ENCODE measurements around the gene TEX14. TPM values are rescaled to one million over a fixed set of nuclear protein-coding genes. Genes with fewer than 3 reads are reported as not detected.
A peak's percentile ranks its signal among the peaks of the same experiment; 100 is the strongest.

The TEX14 gene
- total RNA-seq, 1 donor from 2014 or later, result 0.34 TPM

GRCh38 chr17:58580671-58581070 is 111.2 kb downstream of the TEX14 start:
- no peaks in the 10 kb centered on the region for H3K4me1 Mint-ChIP-seq
- no peak overlapping the region for H3K27ac Mint-ChIP-seq
- no peak for TF ChIP-seq CTCF (IDR thresholded peaks at IDR 0.05; ENCODE audit: unreplicated experiment)
- DNase-seq (ENCODE audit: low spot score in 2 of 2, unreplicated experiment in 2 of 2), result no peak
- H3K27me3 Mint-ChIP-seq (ENCODE audit: low read depth), result peaks cover under 1% of the 10 kb centered on the region
- H3K36me3 Mint-ChIP-seq, result no peaks in the 10 kb centered on the region
- no peaks in the 10 kb centered on the region for H3K9me3 Mint-ChIP-seq
- H3K4me3 Mint-ChIP-seq, result no peak overlapping the region

- H3K27ac Mint-ChIP-seq, result no peak overlapping the region
- no peak overlapping the region for H3K4me3 Mint-ChIP-seq
- H3K27me3 Mint-ChIP-seq (ENCODE audit: low read depth), result no peaks in the 10 kb centered on the region
- no peaks in the 10 kb centered on the region for H3K36me3 Mint-ChIP-seq
- peak; percentile 49 for TF ChIP-seq CTCF (IDR thresholded peaks at IDR 0.05; ENCODE audit: unreplicated experiment)
- DNase-seq (ENCODE audit: low spot score in 2 of 2, unreplicated experiment in 2 of 2), result peak in 1 of 2 experiments; percentile 24
- no peaks in the 10 kb centered on the region for H3K9me3 Mint-ChIP-seq
- no peaks in the 10 kb centered on the region for H3K4me1 Mint-ChIP-seq
Observed at GRCh38 chr17:58577696-58578095, 114.1 kb downstream of the TEX14 start.

- no peaks in the 10 kb centered on the region for H3K9me3 Mint-ChIP-seq
- no peaks in the 10 kb centered on the region for H3K36me3 Mint-ChIP-seq
- H3K27me3 Mint-ChIP-seq (ENCODE audit: low read depth), result no peaks in the 10 kb centered on the region
- peaks cover under 1% of the 10 kb centered on the region for H3K4me1 Mint-ChIP-seq
- no peak for TF ChIP-seq CTCF (IDR thresholded peaks at IDR 0.05; ENCODE audit: unreplicated experiment)
- no peak overlapping the region for H3K4me3 Mint-ChIP-seq
- no peak overlapping the region for H3K27ac Mint-ChIP-seq
- no peak for DNase-seq (ENCODE audit: low spot score in 2 of 2, unreplicated experiment in 2 of 2)
Observed at GRCh38 chr17:58576679-58577367, 115.0 kb downstream of the TEX14 start.

- H3K27me3 Mint-ChIP-seq (ENCODE audit: low read depth), result no peaks in the 10 kb centered on the region
- peaks cover 5% of the 10 kb centered on the region for H3K4me1 Mint-ChIP-seq
- no peak overlapping the region for H3K27ac Mint-ChIP-seq
- no peak for TF ChIP-seq CTCF (IDR thresholded peaks at IDR 0.05; ENCODE audit: unreplicated experiment)
- DNase-seq (ENCODE audit: low spot score in 2 of 2, unreplicated experiment in 2 of 2), result no peak
- H3K4me3 Mint-ChIP-seq, result no peak overlapping the region
- no peaks in the 10 kb centered on the region for H3K9me3 Mint-ChIP-seq
- H3K36me3 Mint-ChIP-seq, result no peaks in the 10 kb centered on the region
Observed at GRCh38 chr17:58575511-58575910, 116.3 kb downstream of the TEX14 start.

- DNase-seq (ENCODE audit: low spot score in 2 of 2, unreplicated experiment in 2 of 2), result no peak
- H3K4me1 Mint-ChIP-seq, result peaks cover 5% of the 10 kb centered on the region
- TF ChIP-seq CTCF (IDR thresholded peaks at IDR 0.05; ENCODE audit: unreplicated experiment), result no peak
- no peak overlapping the region for H3K27ac Mint-ChIP-seq
- no peaks in the 10 kb centered on the region for H3K9me3 Mint-ChIP-seq
- H3K27me3 Mint-ChIP-seq (ENCODE audit: low read depth), result no peaks in the 10 kb centered on the region
- H3K4me3 Mint-ChIP-seq, result no peak overlapping the region
- H3K36me3 Mint-ChIP-seq, result no peaks in the 10 kb centered on the region
Observed at GRCh38 chr17:58574025-58574424, 117.8 kb downstream of the TEX14 start.
